ENCODE data around the gene FAM13A.

DNA sequence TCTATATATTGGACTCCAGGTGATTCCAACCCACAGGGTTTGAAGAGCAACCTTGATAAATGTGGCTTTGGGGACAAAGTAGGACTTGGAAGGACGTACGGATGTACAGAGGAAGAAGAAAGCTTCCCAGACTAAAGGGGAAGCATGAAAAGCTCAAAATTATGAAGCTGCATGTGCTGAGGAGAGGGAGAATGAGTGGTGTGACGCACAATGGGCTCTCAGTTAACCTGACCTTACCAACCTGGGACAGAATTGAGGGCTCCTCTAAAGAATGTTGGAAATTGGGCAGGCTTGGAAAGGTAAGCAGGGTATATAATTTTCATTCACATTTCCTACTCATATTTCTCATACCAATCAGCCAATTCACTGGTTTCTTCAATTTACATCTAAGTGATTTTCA lies 43.9 kb upstream of the FAM13A start:
- TF ChIP-seq, protein P1, sequence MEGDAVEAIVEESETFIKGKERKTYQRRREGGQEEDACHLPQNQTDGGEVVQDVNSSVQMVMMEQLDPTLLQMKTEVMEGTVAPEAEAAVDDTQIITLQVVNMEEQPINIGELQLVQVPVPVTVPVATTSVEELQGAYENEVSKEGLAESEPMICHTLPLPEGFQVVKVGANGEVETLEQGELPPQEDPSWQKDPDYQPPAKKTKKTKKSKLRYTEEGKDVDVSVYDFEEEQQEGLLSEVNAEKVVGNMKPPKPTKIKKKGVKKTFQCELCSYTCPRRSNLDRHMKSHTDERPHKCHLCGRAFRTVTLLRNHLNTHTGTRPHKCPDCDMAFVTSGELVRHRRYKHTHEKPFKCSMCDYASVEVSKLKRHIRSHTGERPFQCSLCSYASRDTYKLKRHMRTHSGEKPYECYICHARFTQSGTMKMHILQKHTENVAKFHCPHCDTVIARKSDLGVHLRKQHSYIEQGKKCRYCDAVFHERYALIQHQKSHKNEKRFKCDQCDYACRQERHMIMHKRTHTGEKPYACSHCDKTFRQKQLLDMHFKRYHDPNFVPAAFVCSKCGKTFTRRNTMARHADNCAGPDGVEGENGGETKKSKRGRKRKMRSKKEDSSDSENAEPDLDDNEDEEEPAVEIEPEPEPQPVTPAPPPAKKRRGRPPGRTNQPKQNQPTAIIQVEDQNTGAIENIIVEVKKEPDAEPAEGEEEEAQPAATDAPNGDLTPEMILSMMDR (IDR thresholded peaks at IDR 0.05; ENCODE audit: poor library complexity): no peak
- TF ChIP-seq EZH2 (IDR thresholded peaks at IDR 0.05; ENCODE audit: borderline replicate concordance): no peak

All from hepatocyte (in vitro differentiated cells).